Neural cell (in vitro differentiated cells): Measurements from ENCODE around the gene GIT2. TPM values are rescaled to one million over a fixed set of nuclear protein-coding genes. Genes with fewer than 3 reads are reported as not detected.

Source experiments
- H2AFZ ChIP-seq: fragments of 200-600, 300-800 bp; sonication (generic), shearing (Covaris generic); 2 replicates; pipeline ENCODE4 v1.6.0; 2014; ENCODE audit warnings: low read depth, mild to moderate bottlenecking, antibody characterized with exemption, low read length, moderate library complexity
- H3F3A ChIP-seq: fragments of 200-600 bp; shearing (Covaris generic); 2 replicates; pipeline ENCODE4 v1.6.1; 2016; ENCODE audit warnings: mild to moderate bottlenecking, moderate library complexity, mixed read lengths, antibody characterized with exemption, low read length; ENCODE audit not compliant: insufficient read depth, poor library complexity, severe bottlenecking
- H3K27ac ChIP-seq: fragments of 200-600, 300-800 bp; sonication (generic), shearing (Covaris generic); 2 replicates; pipeline ENCODE4 v1.5.1; 2014; ENCODE audit warnings: mild to moderate bottlenecking, low read length, moderate library complexity
- H3K27me3 ChIP-seq: fragments of 300-800, 200-600 bp; sonication (generic), shearing (Covaris generic); 2 replicates; pipeline ENCODE4 v1.6.0; 2014; ENCODE audit warnings: mild to moderate bottlenecking, low read depth, low read length, moderate library complexity; ENCODE audit not compliant: insufficient read depth
- H3K36me3 ChIP-seq: fragments of 300-800, 200-600 bp; sonication (generic), shearing (Covaris generic); 2 replicates; pipeline ENCODE4 v1.5.1; 2014; ENCODE audit warnings: mild to moderate bottlenecking, antibody characterized with exemption, low read length, moderate library complexity; ENCODE audit not compliant: insufficient read depth
- H3K4me2 ChIP-seq: fragments of 300-800, 200-600 bp; sonication (generic), shearing (Covaris generic); 2 replicates; pipeline ENCODE4 v1.6.0; 2014; ENCODE audit warnings: mild to moderate bottlenecking, low read length
- H3K4me3 ChIP-seq: fragments of 300-800, 200-600 bp; sonication (generic), shearing (Covaris generic); 2 replicates; pipeline ENCODE4 v1.5.1; 2014; ENCODE audit warnings: mild to moderate bottlenecking, low read length, moderate library complexity
- H3K79me2 ChIP-seq: fragments of 200-600 bp; shearing (Covaris generic); replicated peaks from 2 replicates; pipeline ENCODE4 v1.6.0; 2014; ENCODE audit warnings: mild to moderate bottlenecking, low read length, moderate library complexity; ENCODE audit not compliant: insufficient read depth
- H3K9ac ChIP-seq: fragments of 300-800, 200-600 bp; sonication (generic), shearing (Covaris generic); 2 replicates; pipeline ENCODE4 v1.6.1; 2016; ENCODE audit warnings: mild to moderate bottlenecking, low read length, mixed read lengths
- H3K9me2 ChIP-seq: fragments of 200-600 bp; shearing (Covaris generic); 2 replicates; pipeline ENCODE4 v1.6.1; 2016; ENCODE audit warnings: mild to moderate bottlenecking, low read length, mixed read lengths; ENCODE audit not compliant: insufficient read depth
- H3K9me3 ChIP-seq: fragments of 200-600, 300-800 bp; sonication (generic), shearing (Covaris generic); 2 replicates; pipeline ENCODE4 v1.6.1; 2016; ENCODE audit warnings: mild to moderate bottlenecking, mixed run types, low read length, moderate library complexity, mixed read lengths
- H4K20me1 ChIP-seq: fragments of 200-600 bp; shearing (Covaris generic); 2 replicates; pipeline ENCODE4 v1.6.1; 2016; ENCODE audit warnings: mild to moderate bottlenecking, mixed run types; ENCODE audit not compliant: insufficient read depth
- CTCF ChIP-seq: fragments of 450-650 bp; IDR thresholded peaks from 2 replicates; pipeline ENCODE4 v1.5.1; 2014; ENCODE audit warnings: antibody characterized with exemption, mild to moderate bottlenecking, moderate library complexity; ENCODE audit not compliant: poor library complexity, severe bottlenecking
- EP300 ChIP-seq: fragments of 450-650 bp; conservative IDR thresholded peaks from 2 replicates; pipeline ENCODE4 v1.6.1; 2014; ENCODE audit warnings: antibody characterized with exemption, mild to moderate bottlenecking, moderate library complexity; ENCODE audit not compliant: poor library complexity, severe bottlenecking
- EZH2 ChIP-seq: fragments of 200-600, 300-800 bp; shearing (Covaris generic), sonication (generic); IDR thresholded peaks from 2 replicates; pipeline ENCODE4 v1.6.1; 2014; ENCODE audit warnings: antibody characterized with exemption, low read length, borderline replicate concordance, mild to moderate bottlenecking; ENCODE audit not compliant: insufficient read depth, poor library complexity, severe bottlenecking
- MXI1 ChIP-seq: fragments of 450-650 bp; conservative IDR thresholded peaks from 2 replicates; pipeline ENCODE4 v1.6.1; 2014; ENCODE audit warnings: antibody characterized with exemption, mild to moderate bottlenecking; ENCODE audit not compliant: poor library complexity, severe bottlenecking
- POLR2AphosphoS5 ChIP-seq: IDR thresholded peaks from 2 replicates; pipeline ENCODE4 v1.6.1; 2012
- RAD21 ChIP-seq: fragments of 450-650 bp; conservative IDR thresholded peaks from 2 replicates; pipeline ENCODE4 v1.6.1; 2014; ENCODE audit warnings: antibody characterized with exemption, mild to moderate bottlenecking, moderate library complexity
- REST ChIP-seq: IDR thresholded peaks from 2 replicates; pipeline ENCODE4 v1.6.1; 2012; ENCODE audit warnings: borderline replicate concordance
- SMC3 ChIP-seq: fragments of 450-650 bp; conservative IDR thresholded peaks from 2 replicates; pipeline ENCODE4 v1.6.1; 2014; ENCODE audit warnings: antibody characterized with exemption, mild to moderate bottlenecking, moderate library complexity; ENCODE audit not compliant: poor library complexity
- TAF1 ChIP-seq: IDR thresholded peaks from 2 replicates; pipeline ENCODE4 v1.6.1; 2012; ENCODE audit warnings: low read depth
- polyA plus RNA-seq: library from polyadenylated mRNA; depleted of rRNA; stranded (reverse); fragments of >200 nt; gene quantifications from 2 replicates; pipeline ENCODE4 v1.2.3, GENCODE V29; 2014

GIT2 gene
- polyA plus RNA-seq, 1 donor from 2014 or later, result 14.2 TPM

- Histone ChIP-seq H3K4me3 (no peak overlapping the region), H3K79me2 (no peaks in the 10 kb centered on the region), H2AFZ (no peak overlapping the region), H3K36me3 (peaks cover 4% of the 10 kb centered on the region), H3K4me2 (no peak overlapping the region), H3K27ac (no peak overlapping the region), H3K9me3 (no peaks in the 10 kb centered on the region), H4K20me1 (no peaks in the 10 kb centered on the region), H3K9ac (no peak overlapping the region), H3F3A (no peaks in the 10 kb centered on the region), H3K27me3 (no peaks in the 10 kb centered on the region), H3K9me2 (no peaks in the 10 kb centered on the region)
- TF ChIP-seq TAF1, result no peak
- TF ChIP-seq EP300, result no peak
- no peak for TF ChIP-seq MXI1
- TF ChIP-seq CTCF, result no peak
- no peak for TF ChIP-seq POLR2AphosphoS5
- TF ChIP-seq REST, result no peak
- TF ChIP-seq SMC3, result no peak
- TF ChIP-seq EZH2, result no peak
- TF ChIP-seq RAD21, result no peak
Measured at GRCh38 chr12:109953656-109954055, 42.5 kb downstream of the GIT2 start.

DNA sequence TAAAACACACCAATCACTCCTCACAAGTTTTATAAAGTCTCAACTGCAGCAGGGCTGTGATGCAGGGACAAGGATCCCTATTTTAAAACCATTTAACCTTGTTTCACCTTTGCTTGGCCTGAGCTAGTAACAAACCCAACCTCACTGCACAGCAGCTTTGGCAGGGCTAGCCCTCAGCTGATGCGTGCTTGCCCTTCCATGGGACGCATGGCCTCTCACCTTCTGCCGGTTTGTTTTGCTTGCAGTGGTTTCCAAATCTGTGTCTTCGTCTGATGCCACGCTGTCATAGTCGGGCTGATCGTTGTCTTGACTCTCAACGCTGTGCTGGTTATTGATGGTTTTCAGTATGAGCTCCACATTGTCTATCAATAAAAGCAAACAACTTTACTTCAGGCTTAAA is 43.3 kb downstream of the GIT2 start:
- Histone ChIP-seq H3K79me2 (no peaks in the 10 kb centered on the region), H3K27me3 (no peaks in the 10 kb centered on the region), H3K4me3 (no peak overlapping the region), H3K4me2 (no peak overlapping the region), H3K27ac (no peak overlapping the region), H3K9me3 (no peaks in the 10 kb centered on the region), H3K36me3 (peaks cover 7% of the 10 kb centered on the region), H4K20me1 (no peaks in the 10 kb centered on the region), H3K9ac (no peak overlapping the region), H3K9me2 (no peaks in the 10 kb centered on the region), H2AFZ (no peak overlapping the region), H3F3A (no peaks in the 10 kb centered on the region)
- no peak for TF ChIP-seq CTCF
- TF ChIP-seq POLR2AphosphoS5, result no peak
- no peak for TF ChIP-seq EZH2
- TF ChIP-seq TAF1, result no peak
- TF ChIP-seq EP300, result no peak
- TF ChIP-seq REST, result no peak
- TF ChIP-seq RAD21, result no peak
- no peak for TF ChIP-seq SMC3
- no peak for TF ChIP-seq MXI1
